RKO (cell line): Measurements from ENCODE around the gene TBCD.
"Not testable (repeated sequence)": the region's sequence is repeated elsewhere in the genome, so short reads cannot be mapped to it uniquely, and the experiment has no call there.

Experiments used
- DNase-seq: peaks from one replicate; pipeline ENCODE4 v3.0.0-alpha.2; 2016; ENCODE audit warnings: low spot score

The TBCD gene

DNA sequence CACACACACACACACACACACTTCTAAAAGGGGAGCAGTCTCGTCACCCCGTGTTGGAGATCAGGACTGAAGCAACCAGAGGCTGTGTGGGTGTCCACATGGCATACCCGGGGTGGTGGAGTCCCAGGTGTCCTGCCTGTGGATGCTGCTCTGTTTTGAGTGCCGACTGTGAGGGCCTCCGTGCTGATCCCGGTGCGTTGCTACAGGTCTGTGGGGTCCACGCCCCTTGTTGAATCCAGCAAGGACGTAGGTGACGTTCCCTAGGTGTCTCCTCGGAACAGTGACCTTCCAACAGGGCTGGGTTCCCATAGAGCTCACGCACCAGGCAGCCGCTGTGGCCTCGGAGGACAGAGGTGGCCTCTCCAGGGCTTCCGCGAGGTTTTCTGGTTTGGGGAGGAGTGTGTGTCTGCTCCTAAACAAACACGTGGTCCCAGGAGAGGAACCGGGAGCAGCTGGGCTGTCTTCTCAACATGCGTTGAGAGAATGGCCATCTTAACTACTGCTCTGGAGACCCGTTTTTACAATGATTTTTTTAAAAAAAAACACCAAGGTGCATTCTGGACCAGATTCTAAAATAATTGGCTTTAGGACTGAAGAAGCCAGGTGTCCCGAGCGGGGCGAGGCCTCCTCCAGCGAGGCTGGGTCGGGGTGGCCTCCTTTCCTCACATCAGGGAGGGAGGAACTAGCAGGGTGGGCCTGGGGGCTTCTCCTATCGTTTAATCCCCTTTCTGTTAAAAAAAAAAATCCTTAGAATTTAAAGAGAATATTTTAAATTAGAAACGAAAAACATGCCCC, 188.6 kb downstream of the TBCD start:
- DNase-seq = no peak

- DNase-seq = no peak
These were observed 189.4 kb downstream of the TBCD start for GRCh38 chr17:82941021-82942001.

- no peak for DNase-seq
These were observed 190.6 kb downstream of the TBCD start for GRCh38 chr17:82942166-82943130.

GRCh38 chr17:82943339-82943738, 191.5 kb downstream of the TBCD start:
- DNase-seq = no peak

DNA sequence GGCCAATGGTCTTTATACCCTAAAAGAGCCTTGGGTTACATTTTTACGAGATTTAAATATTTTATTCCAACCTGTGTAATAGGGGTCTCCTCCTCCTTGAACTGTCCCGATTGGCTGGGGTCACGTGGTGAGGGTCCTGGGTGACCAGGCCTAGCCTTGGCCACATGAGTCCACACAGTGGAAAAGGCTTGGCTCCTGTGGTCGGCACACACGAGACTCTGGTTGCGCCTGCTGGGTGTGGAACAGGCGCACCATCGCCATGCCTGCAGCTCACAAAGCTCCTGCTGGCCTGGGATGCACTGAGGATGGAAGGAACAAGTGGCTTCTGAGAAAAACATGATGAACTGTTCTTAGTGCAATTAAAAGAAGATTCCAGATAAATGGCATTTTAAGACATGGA, 191.9 kb downstream of the TBCD start:
- no peak for DNase-seq

DNA sequence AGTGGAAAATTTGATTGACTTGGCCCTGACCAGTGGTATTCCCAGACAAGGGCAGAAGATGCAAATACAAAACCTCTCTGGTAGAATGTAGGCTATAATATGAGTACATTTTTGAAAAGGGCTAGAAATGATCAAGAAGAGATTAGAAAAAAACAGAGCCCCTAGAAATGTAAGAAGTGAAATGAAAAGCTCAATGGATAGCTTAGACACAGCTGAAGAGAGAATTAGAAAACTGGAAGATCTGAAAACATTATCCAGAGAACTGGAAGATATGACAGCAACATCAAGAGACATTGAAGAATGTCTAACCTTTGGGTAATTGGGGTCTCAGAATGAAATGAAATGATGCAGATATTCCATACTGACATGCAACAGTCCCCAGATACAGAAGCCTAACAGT, 193.1 kb downstream of the TBCD start:
- DNase-seq = no peak

DNA sequence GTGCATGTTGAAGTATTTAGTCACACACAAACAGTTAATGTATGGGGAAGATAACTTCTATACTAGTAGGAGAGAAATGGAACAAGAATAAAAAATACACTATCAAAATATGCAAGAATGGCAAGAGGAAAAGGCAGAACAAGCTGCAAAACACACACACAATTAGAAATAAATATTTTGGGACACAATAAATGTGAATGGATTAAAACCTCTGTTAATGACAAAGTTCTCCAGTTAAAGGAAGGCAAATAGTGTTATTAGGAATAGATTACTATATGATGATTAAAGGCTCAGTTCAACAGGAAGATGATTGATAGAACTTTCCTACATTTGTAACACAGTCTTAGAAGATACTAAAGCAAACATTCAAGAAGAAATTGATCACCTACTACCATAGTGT, 194.2 kb downstream of the TBCD start:
- no peak for DNase-seq

DNA sequence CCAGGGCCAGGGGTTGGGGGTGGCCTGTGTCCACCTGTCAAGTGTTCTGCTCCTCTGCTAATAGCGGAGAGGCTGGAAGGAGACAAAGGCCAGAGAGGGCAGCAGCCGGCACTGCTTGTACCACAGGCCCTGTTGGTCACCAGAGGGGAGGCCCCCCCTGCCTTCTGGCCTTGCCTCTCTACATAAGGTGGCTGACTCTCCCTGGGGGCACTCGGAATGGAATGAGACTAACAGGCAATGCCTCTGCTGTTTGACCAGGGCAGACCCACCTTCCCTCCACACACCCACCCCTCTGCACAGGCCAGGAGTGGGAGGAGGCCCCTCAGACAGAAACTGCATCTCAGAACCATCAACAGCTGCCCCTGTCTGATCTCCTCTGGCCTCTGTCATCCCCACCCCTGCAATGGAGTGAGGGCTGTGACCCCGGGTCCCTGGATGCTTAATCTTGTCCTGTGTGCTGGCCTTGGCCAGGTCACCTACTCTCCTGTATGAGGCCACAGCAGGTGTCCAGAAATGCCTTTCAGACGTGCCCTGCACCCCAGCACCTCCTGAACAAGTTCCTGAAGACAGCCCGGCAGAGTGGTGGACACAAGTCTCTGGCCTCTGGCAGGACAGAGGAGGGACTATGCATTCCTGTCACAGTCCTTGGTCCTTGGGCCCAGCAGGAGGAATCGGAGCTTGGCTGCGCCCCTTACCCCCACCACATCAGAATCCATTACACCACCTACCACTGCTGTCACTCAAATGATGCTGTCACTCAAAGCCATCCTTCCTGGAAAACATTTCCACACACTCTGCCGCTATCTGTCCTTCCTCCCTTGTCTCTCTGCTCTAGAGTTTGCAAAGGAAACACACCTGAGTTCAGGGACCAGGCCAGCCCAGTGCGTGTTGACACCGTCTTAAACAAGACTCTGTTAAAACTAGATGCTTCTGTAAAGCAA, 195.5 kb downstream of the TBCD start:
- no peak for DNase-seq

DNA sequence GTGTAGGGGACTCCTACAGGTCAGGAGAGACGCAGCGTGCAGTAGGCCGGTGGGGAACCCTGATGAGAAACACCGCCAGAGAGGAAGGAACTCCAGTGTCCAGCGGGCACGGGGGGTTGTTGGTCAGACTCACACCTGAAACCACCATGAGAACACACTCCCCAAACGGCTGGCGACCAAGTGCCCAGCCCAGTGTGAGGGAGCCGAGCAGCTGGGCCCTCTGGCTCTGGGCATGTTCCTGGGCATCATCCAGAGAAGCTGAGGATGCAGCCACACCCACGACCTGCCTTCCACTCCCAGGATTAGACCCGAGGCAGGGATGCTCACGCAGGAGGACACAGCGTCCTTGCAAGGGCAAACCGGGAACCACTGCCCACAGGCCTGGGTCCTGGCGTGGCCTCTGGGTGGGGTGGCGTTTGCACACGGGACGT, 196.2 kb downstream of the TBCD start:
- no peak for DNase-seq

DNA sequence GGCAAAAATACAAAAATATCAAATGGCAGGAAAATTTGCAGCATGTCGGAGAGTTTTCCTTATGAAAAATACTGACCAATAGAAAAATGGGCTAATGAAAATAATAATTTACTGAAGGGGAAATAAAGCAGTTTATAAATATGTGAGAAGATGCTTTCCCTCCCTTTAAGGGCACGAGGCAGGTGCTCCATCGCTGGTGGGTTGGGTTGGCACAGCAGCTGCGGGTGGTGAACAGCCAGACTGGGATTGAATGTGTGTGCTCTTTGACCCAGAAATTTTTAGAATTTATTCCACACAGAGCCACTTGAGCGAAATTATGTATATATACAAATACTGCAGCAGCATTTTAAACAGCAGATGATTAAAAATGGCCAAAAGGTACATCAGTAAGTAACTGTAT, 197.1 kb downstream of the TBCD start:
- no peak for DNase-seq

GRCh38 chr17:82949361-82949760, 197.5 kb downstream of the TBCD start:
- DNase-seq = no peak

- no peak for DNase-seq
These were observed 198.1 kb downstream of the TBCD start for GRCh38 chr17:82949984-82950383.

- no peak for DNase-seq
These were observed 198.7 kb downstream of the TBCD start for GRCh38 chr17:82950525-82951102.

DNA sequence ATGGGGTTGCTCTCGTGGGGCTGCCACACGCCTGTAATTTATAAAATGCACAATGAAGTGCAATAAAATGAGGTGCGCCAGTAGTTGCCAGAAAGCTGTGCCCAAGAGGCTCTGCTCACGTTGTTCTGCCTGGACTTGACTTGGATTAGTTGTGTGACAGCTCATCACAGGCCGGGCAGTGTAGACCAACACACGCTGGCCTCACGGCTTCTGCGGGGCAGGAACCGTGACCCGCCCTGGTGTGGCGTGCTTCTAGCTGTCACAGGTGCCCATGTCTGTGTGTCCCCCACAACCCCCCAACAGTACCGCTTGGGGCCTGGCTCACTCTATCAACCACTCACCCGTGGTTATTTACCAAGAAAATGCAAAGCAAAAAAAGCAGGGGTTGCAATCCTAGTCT, 200.2 kb downstream of the TBCD start:
- no peak for DNase-seq

DNA sequence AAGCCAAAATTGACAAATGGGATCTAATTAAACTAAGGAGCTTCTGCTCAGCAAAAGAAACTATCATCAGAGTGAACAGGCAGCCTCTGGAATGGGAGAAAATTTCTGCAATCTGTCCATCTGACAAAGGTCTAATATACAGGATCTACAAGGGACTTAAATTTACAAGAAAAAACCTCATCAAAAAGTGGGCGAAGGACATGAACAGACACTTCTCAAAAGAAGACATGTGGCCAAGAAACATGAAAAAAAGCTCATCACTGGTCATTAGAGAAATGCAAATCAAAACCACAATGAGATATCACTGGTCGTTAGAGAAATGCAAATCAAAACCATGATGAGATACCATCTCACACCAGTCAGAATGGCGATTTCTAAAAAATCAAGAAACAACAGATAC, 203.2 kb downstream of the TBCD start:
- DNase-seq = not testable (repeated sequence)

DNA sequence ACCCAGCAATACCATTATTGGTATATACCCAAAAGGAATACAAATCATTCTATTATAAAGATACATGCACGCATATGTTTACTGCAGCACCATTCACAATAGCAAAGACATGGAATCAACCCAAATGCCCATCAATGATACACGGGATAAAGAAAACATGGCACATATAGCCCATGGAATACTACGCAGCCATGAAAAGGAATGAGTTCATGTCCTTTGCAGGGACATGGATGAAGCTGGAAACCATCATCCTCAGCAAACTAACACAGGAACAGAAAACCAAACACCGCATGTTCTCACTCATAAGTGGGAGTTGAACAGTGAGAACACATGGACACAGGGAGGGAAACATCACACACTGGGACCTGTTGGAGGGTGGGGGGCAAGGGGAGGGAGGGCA, 203.8 kb downstream of the TBCD start:
- not testable (repeated sequence) for DNase-seq

DNA sequence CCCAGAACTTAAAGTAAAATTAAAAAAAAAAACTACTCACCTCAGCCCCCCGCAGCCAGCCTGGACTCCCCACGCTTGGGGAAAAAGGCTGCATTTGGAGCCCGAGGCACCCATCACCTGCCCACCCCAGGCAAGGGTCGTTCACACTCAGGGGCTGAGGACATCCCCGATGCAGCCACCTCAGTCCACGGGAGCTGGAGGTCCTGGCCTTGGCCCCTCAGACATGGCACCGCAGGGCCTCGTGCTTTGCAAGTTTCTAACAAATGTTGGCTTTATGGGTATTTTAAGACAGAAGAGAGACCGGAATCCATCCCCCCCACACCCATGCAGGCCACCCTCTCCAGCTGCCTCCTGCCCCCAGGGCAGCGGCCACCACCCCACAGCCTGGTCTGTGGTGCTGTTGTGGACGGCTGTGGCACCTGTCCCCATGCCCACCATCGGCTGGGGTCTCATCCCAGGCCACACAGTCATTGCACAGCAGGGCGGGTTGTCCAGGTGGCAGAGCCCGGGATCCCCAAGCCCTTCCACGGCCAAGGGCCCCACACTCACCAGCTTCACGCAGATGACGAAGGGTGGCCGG, 204.4 kb downstream of the TBCD start:
- no peak for DNase-seq

- DNase-seq = no peak
These were observed 205.0 kb downstream of the TBCD start for GRCh38 chr17:82956726-82957468.

DNA sequence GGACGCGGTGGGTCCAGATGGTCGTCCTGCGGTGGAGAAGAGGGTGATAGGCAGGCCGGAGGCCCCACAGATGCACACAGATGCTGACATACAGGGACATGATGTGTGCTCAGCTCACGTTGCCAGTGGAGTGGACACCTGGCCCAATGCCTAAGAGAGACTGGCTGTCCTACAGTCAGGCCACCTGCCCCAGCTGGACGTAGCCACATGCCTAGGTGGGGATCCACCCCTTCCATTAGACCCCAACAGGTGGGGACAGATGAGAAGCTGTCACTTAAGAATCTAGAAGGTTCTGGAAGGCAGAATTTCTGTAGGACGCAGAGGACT, 205.6 kb downstream of the TBCD start:
- no peak for DNase-seq
